GM10847 (cell line): ENCODE data around the gene FOLR3.

Experiments used
- POLR2A ChIP-seq: IDR thresholded peaks from 2 replicates; pipeline ENCODE4 v1.6.1; 2011; ENCODE audit not compliant: insufficient read length; ENCODE audit errors: extremely low read depth

The FOLR3 gene

DNA sequence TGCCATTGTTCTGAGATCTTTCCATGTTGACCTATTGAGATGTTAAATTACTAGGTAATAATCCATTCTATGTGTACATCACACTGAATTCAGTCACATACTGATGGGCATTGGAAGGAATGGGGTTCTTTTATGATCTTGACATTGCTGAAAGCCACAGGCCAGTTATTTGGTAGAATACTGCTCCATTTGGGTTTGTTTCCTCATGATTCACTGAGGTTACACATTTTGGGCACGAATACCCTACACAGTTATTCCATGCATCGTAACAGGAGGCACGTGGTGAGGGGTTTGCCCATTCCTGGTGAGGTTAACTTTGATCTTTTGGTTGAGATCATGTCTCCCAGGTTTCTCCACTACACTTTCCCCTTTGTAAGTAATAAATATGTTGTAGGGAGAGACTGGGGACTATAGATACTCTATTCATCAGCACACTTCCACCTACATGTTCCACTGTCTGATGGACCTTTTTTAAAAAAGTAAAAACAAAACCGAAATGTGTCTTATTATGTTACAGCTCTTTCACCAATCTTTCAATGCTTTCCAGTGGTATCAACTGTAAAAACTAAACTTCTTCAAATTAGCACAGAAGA lies 44.4 kb downstream of the FOLR3 start:
- TF ChIP-seq POLR2A, result no peak

DNA sequence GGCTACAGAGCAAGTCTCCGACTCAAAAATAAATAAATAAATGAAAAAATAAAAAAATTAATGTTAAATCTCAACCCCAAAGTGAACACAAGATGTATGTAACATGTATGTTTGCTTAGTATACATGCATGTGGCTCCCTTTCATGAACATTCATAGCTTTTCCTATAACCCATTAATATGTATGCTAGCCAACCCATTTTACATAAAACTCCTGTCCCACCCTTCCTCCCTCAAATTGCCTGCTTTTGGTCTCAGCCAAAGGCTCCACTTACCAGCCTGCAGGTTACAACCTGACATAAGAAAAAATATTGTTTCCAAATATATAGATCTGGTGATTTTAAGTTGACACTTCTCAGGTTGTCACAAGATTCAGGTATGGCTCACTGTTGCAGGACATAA lies 52.7 kb downstream of the FOLR3 start:
- no peak for TF ChIP-seq POLR2A
